ENCODE data around the gene BLTP2.
"Not testable (repeated sequence)": the region's sequence is repeated elsewhere in the genome, so short reads cannot be mapped to it uniquely, and the experiment has no call there.

Gene BLTP2

GRCh38 chr17:28612531-28612930 is 32.4 kb downstream of the BLTP2 start:
- peaks cover 5% of the 10 kb centered on the region; the same call in 1 of the 2 replicates for H3F3A ChIP-seq (ENCODE audit: control insufficient read depth, insufficient read depth)
- no peaks in the 10 kb centered on the region for H3K9me2 ChIP-seq (replicated peaks; ENCODE audit: control insufficient read depth, low read length)
- no peak for TF ChIP-seq CTCF (IDR thresholded peaks at IDR 0.05; ENCODE audit: low read depth, low read length, poor library complexity, severe bottlenecking)
- no peak for TF ChIP-seq EZH2phosphoT487 (IDR thresholded peaks at IDR 0.05; ENCODE audit: borderline replicate concordance, low read length)
- peaks cover 5% of the 10 kb centered on the region; the same call in 1 of the 2 replicates for H3K4me1 ChIP-seq (ENCODE audit: control insufficient read depth, low read length)
- H4K20me1 ChIP-seq (ENCODE audit: control insufficient read depth, insufficient read depth, low read depth, low read length), result peaks cover 6% of the 10 kb centered on the region; the same call in 1 of the 2 replicates
- no peak overlapping the region for H3K4me2 ChIP-seq (ENCODE audit: low read length)
- no peaks in the 10 kb centered on the region for H3K79me2 ChIP-seq (ENCODE audit: control insufficient read depth, low read length)
- no peaks in the 10 kb centered on the region for H3K27me3 ChIP-seq (ENCODE audit: control insufficient read depth, low read length)
- H3K4me3 ChIP-seq (ENCODE audit: low read length), result no peak overlapping the region
- H3K36me3 ChIP-seq (ENCODE audit: control insufficient read depth, low read length), result peaks cover 83% of the 10 kb centered on the region
- H3K9me3 ChIP-seq (ENCODE audit: control insufficient read depth, insufficient read depth, low read length), result no peaks in the 10 kb centered on the region
- no peak overlapping the region for H3K27ac ChIP-seq (ENCODE audit: low read depth, low read length)

GRCh38 chr17:28610376-28610775 is 34.6 kb downstream of the BLTP2 start:
- Histone ChIP-seq H3K27ac (ENCODE audit: low read depth, low read length) (no peak overlapping the region), H3K9me2 (replicated peaks; ENCODE audit: control insufficient read depth, low read length) (no peaks in the 10 kb centered on the region), H3K79me2 (ENCODE audit: control insufficient read depth, low read length) (no peaks in the 10 kb centered on the region), H3K9me3 (ENCODE audit: control insufficient read depth, insufficient read depth, low read length) (no peaks in the 10 kb centered on the region), H3K4me3 (ENCODE audit: low read length) (no peak overlapping the region), H3K36me3 (ENCODE audit: control insufficient read depth, low read length) (peaks cover 71% of the 10 kb centered on the region), H3F3A (ENCODE audit: control insufficient read depth, insufficient read depth) (peaks cover 2% of the 10 kb centered on the region; the same call in 1 of the 2 replicates), H3K4me1 (ENCODE audit: control insufficient read depth, low read length) (peaks cover 5% of the 10 kb centered on the region; the same call in 1 of the 2 replicates), H4K20me1 (ENCODE audit: control insufficient read depth, insufficient read depth, low read depth, low read length) (peaks cover 6% of the 10 kb centered on the region; the same call in 1 of the 2 replicates), H3K4me2 (ENCODE audit: low read length) (no peak overlapping the region), H3K27me3 (ENCODE audit: control insufficient read depth, low read length) (no peaks in the 10 kb centered on the region)
- TF ChIP-seq EZH2phosphoT487 (IDR thresholded peaks at IDR 0.05; ENCODE audit: borderline replicate concordance, low read length) (no peak), CTCF (IDR thresholded peaks at IDR 0.05; ENCODE audit: low read depth, low read length, poor library complexity, severe bottlenecking) (no peak)

GRCh38 chr17:28604031-28604430 is 40.9 kb downstream of the BLTP2 start:
- not testable (repeated sequence) for H3K4me2 ChIP-seq (ENCODE audit: low read length); H3K79me2 ChIP-seq (ENCODE audit: control insufficient read depth, low read length); H3K9me3 ChIP-seq (ENCODE audit: control insufficient read depth, insufficient read depth, low read length); H4K20me1 ChIP-seq (ENCODE audit: control insufficient read depth, insufficient read depth, low read depth, low read length); H3K27me3 ChIP-seq (ENCODE audit: control insufficient read depth, low read length); H3K9me2 ChIP-seq (replicated peaks; ENCODE audit: control insufficient read depth, low read length); H3K27ac ChIP-seq (ENCODE audit: low read depth, low read length); H3K4me3 ChIP-seq (ENCODE audit: low read length)
- peaks cover 14% of the 10 kb centered on the region for H3K4me1 ChIP-seq (ENCODE audit: control insufficient read depth, low read length)
- peaks cover 15% of the 10 kb centered on the region for H3F3A ChIP-seq (ENCODE audit: control insufficient read depth, insufficient read depth)
- peaks cover 17% of the 10 kb centered on the region for H3K36me3 ChIP-seq (ENCODE audit: control insufficient read depth, low read length)

- Histone ChIP-seq H3K9me2 (replicated peaks; ENCODE audit: control insufficient read depth, low read length) (no peaks in the 10 kb centered on the region), H4K20me1 (ENCODE audit: control insufficient read depth, insufficient read depth, low read depth, low read length) (no peaks in the 10 kb centered on the region), H3K36me3 (ENCODE audit: control insufficient read depth, low read length) (peaks cover 29% of the 10 kb centered on the region), H3K27ac (ENCODE audit: low read depth, low read length) (peak overlapping the region; percentile 78), H3K4me3 (ENCODE audit: low read length) (peak overlapping the region; percentile 100), H3K9me3 (ENCODE audit: control insufficient read depth, insufficient read depth, low read length) (no peaks in the 10 kb centered on the region), H3K27me3 (ENCODE audit: control insufficient read depth, low read length) (no peaks in the 10 kb centered on the region), H3K4me2 (ENCODE audit: low read length) (peak overlapping the region; percentile 89), H3K79me2 (ENCODE audit: control insufficient read depth, low read length) (peaks cover 38% of the 10 kb centered on the region), H3F3A (ENCODE audit: control insufficient read depth, insufficient read depth) (peaks cover 15% of the 10 kb centered on the region), H3K4me1 (ENCODE audit: control insufficient read depth, low read length) (peaks cover 24% of the 10 kb centered on the region)
- TF ChIP-seq EZH2phosphoT487 (IDR thresholded peaks at IDR 0.05; ENCODE audit: borderline replicate concordance, low read length), result no peak
- no peak for TF ChIP-seq CTCF (IDR thresholded peaks at IDR 0.05; ENCODE audit: low read depth, low read length, poor library complexity, severe bottlenecking)
These were observed 45.4 kb downstream of the BLTP2 start for GRCh38 chr17:28599311-28600184.
